NCI-H2107 treated with DMSO at 0.1 percent for 48 hours (cell line): ENCODE data around the gene NOL9.

Source experiments
- DNase-seq: peaks from one replicate; lab custom pipeline; 2025; ENCODE audit not compliant: unreplicated experiment; lab: John Stamatoyannopoulos, UW

NOL9 gene

DNA sequence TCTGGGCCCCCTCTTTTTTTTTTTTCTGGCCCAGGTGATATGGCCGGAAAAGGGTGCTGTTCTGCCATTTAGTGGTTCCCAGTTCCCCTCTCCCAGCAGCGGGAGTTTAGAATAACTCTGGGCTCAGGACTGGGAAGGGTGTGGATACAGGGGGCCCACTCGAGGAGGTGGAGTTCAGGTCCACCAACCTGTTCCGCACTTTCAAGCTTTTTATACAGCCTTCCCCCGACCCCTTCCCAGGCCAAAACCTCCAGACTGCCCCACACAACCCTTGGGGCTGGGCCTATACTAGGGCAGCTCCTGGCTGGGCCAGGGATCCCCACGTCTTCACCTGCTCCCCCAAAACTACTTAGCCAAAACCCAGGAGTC lies 63.2 kb downstream of the NOL9 start:
- no peak for DNase-seq

GRCh38 chr1:6490181-6491080 lies 63.9 kb downstream of the NOL9 start:
- no peak for DNase-seq

DNA sequence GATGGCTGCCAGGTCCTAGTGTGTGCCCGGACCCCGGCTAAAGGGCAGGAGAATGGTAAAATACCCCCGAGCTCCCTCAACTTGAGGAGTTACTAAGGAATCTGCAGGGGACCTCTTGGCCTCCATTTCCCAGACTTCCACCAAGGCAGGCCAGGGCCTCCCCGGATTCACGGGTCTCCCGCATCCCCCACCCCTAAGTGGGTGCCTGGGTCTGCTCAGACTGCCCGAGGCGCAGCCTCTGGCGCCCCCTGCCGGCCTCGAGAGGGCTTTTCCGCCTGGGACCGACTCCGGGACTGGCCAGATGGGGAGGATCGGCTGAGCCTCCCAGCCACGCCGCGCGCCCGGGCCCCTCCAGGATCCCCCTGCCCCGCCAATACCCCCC lies 64.5 kb downstream of the NOL9 start:
- no peak for DNase-seq

DNA sequence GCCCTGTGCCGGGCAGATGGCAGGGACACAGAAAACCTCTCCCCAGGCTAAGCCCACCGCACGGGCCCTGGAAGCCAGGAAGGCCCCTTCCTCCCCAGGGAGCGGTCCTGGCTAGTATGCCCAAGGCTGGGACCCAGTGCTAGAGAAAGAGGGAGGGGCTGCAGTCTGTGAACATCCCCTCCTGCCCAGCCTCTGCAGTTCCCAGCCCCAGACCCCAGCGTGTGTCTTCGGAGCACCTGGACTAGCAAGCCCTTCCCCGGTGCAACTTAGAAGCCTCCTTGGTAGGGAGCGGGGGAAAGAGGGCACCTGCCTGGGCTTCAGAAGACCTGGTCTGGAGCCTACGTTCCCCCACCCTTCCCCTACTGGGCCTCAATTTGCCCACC lies 64.9 kb downstream of the NOL9 start:
- DNase-seq, result no peak

DNA sequence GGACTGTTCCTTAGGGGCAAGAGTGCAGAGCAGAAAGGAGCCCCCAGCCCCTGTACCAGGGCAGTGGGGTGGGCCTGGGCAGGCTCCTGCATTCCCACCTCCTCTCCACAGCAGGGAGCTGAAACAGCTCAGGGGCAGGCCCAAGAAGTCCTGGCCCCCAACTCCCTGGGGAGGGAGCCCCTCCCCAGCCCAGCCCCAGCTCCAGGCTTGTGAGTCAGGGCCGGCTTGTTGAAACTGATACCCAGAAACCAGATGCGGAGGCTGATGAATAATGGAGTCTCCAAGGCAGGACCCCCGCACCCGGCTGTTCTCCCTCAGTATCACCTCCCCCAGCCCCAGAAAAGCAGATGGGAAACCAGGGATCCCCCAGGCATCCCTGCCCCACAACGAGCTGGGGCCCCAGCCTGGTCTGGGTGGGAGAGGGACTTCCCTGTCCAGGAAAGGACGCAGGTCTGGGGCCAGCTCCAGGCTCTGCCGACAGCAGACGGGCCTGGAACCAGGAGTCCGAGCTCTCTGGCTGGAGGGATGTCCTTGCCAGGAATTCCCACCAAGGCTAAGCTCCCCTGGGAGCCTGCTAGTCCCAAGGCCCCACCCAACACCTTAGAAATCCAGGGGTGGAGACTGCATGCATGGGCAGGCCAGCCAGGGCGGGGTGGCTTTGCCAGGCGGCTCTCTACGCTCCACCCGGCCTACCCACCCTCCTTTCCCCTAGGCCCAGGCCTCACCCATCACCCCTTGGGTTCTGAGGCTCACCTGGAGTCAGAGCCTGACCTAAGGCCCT lies 65.5 kb downstream of the NOL9 start:
- DNase-seq, result no peak

DNA sequence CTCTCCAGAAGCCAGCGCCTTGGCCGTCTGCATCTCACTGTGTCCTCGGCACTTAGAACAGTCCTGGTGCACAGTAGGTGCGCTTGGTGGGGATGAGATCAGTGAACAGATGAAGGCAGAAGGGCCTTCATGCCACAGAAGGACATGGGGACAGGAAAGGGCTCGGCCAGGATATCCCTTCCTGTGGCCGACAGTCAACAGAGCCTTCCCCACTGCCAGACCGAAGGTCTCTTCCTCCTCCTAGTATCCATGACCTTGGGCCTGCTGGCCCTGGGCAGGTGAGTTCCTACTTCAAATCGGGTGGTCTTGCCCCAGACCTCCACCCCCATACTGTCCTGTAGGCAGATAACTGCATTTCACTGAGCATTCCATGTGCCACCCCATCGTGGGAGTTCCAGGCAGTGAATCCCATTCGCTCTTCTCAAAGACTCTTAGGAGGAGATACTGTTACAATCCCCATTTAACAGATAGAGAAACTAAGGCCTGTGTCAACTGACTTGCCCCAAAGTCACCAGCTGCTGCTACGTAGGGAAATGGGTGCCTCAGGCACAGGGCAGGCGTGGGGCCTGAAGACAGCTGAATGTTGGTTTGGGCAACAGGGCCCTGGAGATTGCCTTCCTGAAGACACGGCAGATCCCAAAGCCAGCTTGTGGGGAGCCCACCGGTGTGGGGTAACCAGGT lies 66.4 kb downstream of the NOL9 start:
- no peak for DNase-seq

- no peak for DNase-seq
Measured at GRCh38 chr1:6486433-6487011, 67.8 kb downstream of the NOL9 start.

GRCh38 chr1:6485168-6486101 lies 68.9 kb downstream of the NOL9 start:
- DNase-seq, result no peak

DNA sequence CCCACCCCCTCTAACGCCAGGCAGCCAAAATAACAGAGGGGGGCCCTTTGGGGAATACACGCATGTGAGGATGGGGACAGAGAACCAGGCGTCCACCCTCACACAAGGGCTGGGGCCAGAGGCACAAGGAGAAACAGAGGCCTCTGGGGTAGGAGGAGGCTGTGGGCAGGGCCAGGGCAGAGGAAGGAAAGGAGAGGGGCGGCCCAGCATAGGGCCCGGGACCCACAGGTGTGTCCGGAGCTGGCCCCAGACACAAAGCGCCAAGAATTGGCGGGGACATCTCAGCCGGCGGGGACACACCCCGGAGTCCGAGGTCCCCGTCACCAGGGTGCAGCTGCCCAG lies 69.5 kb downstream of the NOL9 start:
- no peak for DNase-seq

GRCh38 chr1:6483761-6484117 lies 70.6 kb downstream of the NOL9 start:
- no peak for DNase-seq

DNA sequence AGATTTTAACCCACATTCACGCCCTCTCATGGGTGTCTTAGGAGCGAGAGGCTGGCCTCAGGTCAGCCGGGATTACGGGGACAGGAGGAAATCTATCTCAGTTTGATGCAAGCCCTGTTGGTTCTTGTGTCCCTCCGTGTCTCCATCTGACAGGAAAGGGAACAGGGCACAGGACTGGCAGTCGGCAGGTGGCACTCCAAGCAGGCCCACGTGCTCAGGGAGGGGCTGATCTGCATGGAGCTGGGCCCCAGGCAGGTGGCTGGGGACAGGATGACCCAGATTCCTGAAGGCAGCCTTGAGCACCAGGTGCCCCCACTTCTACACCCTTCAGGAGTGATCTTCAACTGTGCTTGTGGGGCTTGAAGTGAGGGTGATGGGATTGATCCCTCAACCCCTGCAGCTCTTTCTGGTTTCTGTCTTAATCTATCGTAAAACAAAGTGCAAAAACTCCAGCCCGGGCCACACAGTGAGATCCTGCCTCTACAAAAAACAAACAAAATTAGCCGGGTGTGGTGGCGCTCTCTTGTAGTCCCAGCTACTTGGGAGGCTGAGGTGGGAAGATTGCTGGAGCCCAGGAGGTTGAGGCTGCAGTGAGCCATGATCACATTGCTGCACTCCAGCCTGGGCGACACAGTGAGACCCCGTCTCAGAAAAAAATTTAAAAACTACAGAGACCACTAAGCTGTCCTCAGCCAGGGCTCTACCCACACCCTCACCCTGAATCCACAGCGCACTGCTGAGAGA lies 71.1 kb downstream of the NOL9 start:
- no peak for DNase-seq

GRCh38 chr1:6481820-6482219 lies 72.5 kb downstream of the NOL9 start:
- no peak for DNase-seq

- peak; percentile 14 for DNase-seq
Measured at GRCh38 chr1:6477039-6477820, 77.1 kb downstream of the NOL9 start.

GRCh38 chr1:6476483-6476882 lies 77.8 kb downstream of the NOL9 start:
- no peak for DNase-seq

GRCh38 chr1:6475381-6476133 lies 78.8 kb downstream of the NOL9 start:
- DNase-seq, result no peak

DNA sequence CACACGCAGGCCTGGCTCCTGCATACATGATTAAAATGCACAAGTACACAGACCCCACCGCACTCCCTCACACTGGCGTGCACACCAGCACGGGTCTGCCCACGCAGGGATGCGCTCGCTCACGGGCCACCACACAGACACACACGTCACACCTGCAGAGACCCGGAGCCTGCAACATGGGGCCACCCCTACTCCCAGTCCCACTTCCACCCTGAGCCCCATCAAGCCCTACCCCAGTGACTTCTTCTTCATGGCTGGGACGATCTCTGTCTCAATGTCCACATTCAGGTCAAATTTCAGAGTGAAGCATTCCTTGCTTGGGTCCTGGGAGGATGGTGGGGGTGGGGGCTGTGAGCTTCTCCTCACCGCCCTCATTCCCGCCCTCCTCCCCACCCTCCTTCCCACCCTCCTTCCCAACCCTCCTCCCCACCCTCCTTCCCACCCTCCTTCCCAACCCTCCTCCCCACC lies 79.5 kb downstream of the NOL9 start:
- DNase-seq, result no peak

- no peak for DNase-seq
Measured at GRCh38 chr1:6473974-6474814, 80.1 kb downstream of the NOL9 start.
